Measurements from ENCODE around the gene TUSC7.

TUSC7 gene

GRCh38 chr3:116709479-116709878, at the start of gene TUSC7:
TSS of gene TUSC7 (plus strand) at chr3:116709779.
- no peak for DNase-seq

GRCh38 chr3:116661196-116661595, 48.4 kb upstream of the TUSC7 start:
- DNase-seq = no peak

GRCh38 chr3:116663161-116664110, 46.1 kb upstream of the TUSC7 start:
- no peak for DNase-seq

GRCh38 chr3:116667324-116667723, 42.3 kb upstream of the TUSC7 start:
- DNase-seq = no peak

- DNase-seq = no peak
Measured at GRCh38 chr3:116667791-116668190, 41.8 kb upstream of the TUSC7 start.

GRCh38 chr3:116669576-116669975, 40.0 kb upstream of the TUSC7 start:
- DNase-seq = no peak

GRCh38 chr3:116671151-116671550, 38.4 kb upstream of the TUSC7 start:
- no peak for DNase-seq

- no peak for DNase-seq
Measured at GRCh38 chr3:116678853-116679252, 30.7 kb upstream of the TUSC7 start.

GRCh38 chr3:116691041-116691440, 18.5 kb upstream of the TUSC7 start:
- DNase-seq = no peak

- no peak for DNase-seq
Measured at GRCh38 chr3:116701070-116701469, 8.5 kb upstream of the TUSC7 start.

GRCh38 chr3:116702334-116702733, 7.2 kb upstream of the TUSC7 start:
- DNase-seq = no peak

- no peak for DNase-seq
Measured at GRCh38 chr3:116707531-116707930, 2.0 kb upstream of the TUSC7 start.

- DNase-seq = no peak
Measured at GRCh38 chr3:116716490-116716889, 6.9 kb downstream of the TUSC7 start.

GRCh38 chr3:116717566-116717965, 8.0 kb downstream of the TUSC7 start:
- no peak for DNase-seq

- no peak for DNase-seq
Measured at GRCh38 chr3:116728454-116728853, 18.9 kb downstream of the TUSC7 start.

- no peak for DNase-seq
Measured at GRCh38 chr3:116734243-116734642, 24.7 kb downstream of the TUSC7 start.

GRCh38 chr3:116739678-116740077, 30.1 kb downstream of the TUSC7 start:
- DNase-seq = no peak

- DNase-seq = no peak
Measured at GRCh38 chr3:116740293-116740692, 30.7 kb downstream of the TUSC7 start.

GRCh38 chr3:116741467-116741866, 31.9 kb downstream of the TUSC7 start:
- DNase-seq = no peak

GRCh38 chr3:116743062-116743461, 33.5 kb downstream of the TUSC7 start:
- DNase-seq = no peak

- no peak for DNase-seq
Measured at GRCh38 chr3:116749388-116749787, 39.8 kb downstream of the TUSC7 start.

GRCh38 chr3:116757315-116757714, 47.7 kb downstream of the TUSC7 start:
- no peak for DNase-seq

GRCh38 chr3:116759316-116759715, 49.7 kb downstream of the TUSC7 start:
- DNase-seq = no peak
